ENCODE data around the gene FOCAD. TPM values are rescaled to one million over a fixed set of nuclear protein-coding genes. Genes with fewer than 3 reads are reported as not detected.
"Not testable (repeated sequence)": the region's sequence is repeated elsewhere in the genome, so short reads cannot be mapped to it uniquely, and the experiment has no call there.

FOCAD gene
- total RNA-seq, 4 donors from 2014 or later: 49.3 to 139 (median 92.8) TPM

GRCh38 chr9:20650750-20651299 lies 33.2 kb upstream of the FOCAD start:
- H3K27ac ChIP-seq: no peak overlapping the region
- no peaks in the 10 kb centered on the region for H3K9me3 ChIP-seq
- no peaks in the 10 kb centered on the region for H3K4me1 ChIP-seq
- no peak overlapping the region for H3K4me3 ChIP-seq (replicated peaks in 1 of 3)
- H3K36me3 ChIP-seq: no peaks in the 10 kb centered on the region
- WGBS, 2 donors: 91 to 96% methylated on average over 4 of the region's 4 CpGs
- TF ChIP-seq POLR2A (IDR thresholded peaks at IDR 0.05) (no peak), CTCF (IDR thresholded peaks at IDR 0.05) (no peak)
- no peak for DNase-seq
- intact Hi-C loops (cut with DNase I): no loop called here
- no peaks in the 10 kb centered on the region for H3K27me3 ChIP-seq

- no peak for DNase-seq
- no peak for TF ChIP-seq POLR2A (IDR thresholded peaks at IDR 0.05)
- no peak for TF ChIP-seq CTCF (IDR thresholded peaks at IDR 0.05)
- Histone ChIP-seq H3K4me3 (replicated peaks in 1 of 3) (no peak overlapping the region), H3K27ac (no peak overlapping the region), H3K27me3 (no peaks in the 10 kb centered on the region), H3K9me3 (no peaks in the 10 kb centered on the region), H3K36me3 (no peaks in the 10 kb centered on the region), H3K4me1 (no peaks in the 10 kb centered on the region)
- WGBS, 2 donors: 78 to 83% methylated on average over 4 of the region's 4 CpGs
- intact Hi-C loops (cut with DNase I): no loop called here
Observed at GRCh38 chr9:20651939-20652338, 32.1 kb upstream of the FOCAD start.

GRCh38 chr9:20658246-20658667 lies 25.8 kb upstream of the FOCAD start:
- peak; percentile 44 to 48 for DNase-seq
- Histone ChIP-seq H3K4me1 (peaks cover 6 to 12% of the 10 kb centered on the region in 2 donors), H3K4me3 (replicated peaks in 1 of 3) (peak overlapping the region in 1 of 3 donors; percentile 26), H3K27ac (peak overlapping the region in 2 of 3 donors; percentile 56 to 61)
- intact Hi-C loops (cut with DNase I); H3K27me3 ChIP-seq; H3K9me3 ChIP-seq; H3K36me3 ChIP-seq: not testable (repeated sequence)
- TF ChIP-seq POLR2A (IDR thresholded peaks at IDR 0.05): peak in 1 of 2 donors; percentile 53
- 48 to 69% methylated on average over 19 to 25 of the region's 27 CpGs for WGBS, 2 donors

GRCh38 chr9:20658677-20659473 lies 25.2 kb upstream of the FOCAD start:
- intact Hi-C loops (cut with DNase I): no loop called here
- 64 to 68% methylated on average over 13 of the region's 13 CpGs for WGBS, 2 donors
- H3K4me1 ChIP-seq: peaks cover 6 to 12% of the 10 kb centered on the region in 2 donors
- DNase-seq: no peak
- no peaks in the 10 kb centered on the region for H3K9me3 ChIP-seq
- no peaks in the 10 kb centered on the region for H3K27me3 ChIP-seq
- peak overlapping the region in 1 of 3 donors; percentile 26 for H3K4me3 ChIP-seq (replicated peaks in 1 of 3)
- H3K27ac ChIP-seq: peak overlapping the region in 2 of 3 donors; percentile 36 to 56
- H3K36me3 ChIP-seq: no peaks in the 10 kb centered on the region
- TF ChIP-seq CTCF (IDR thresholded peaks at IDR 0.05) (no peak), POLR2A (IDR thresholded peaks at IDR 0.05) (no peak)

GRCh38 chr9:20659474-20659967 lies 24.5 kb upstream of the FOCAD start:
- TF ChIP-seq POLR2A (IDR thresholded peaks at IDR 0.05): no peak
- TF ChIP-seq CTCF (IDR thresholded peaks at IDR 0.05): no peak
- Histone ChIP-seq H3K27me3 (no peaks in the 10 kb centered on the region), H3K36me3 (no peaks in the 10 kb centered on the region), H3K4me3 (replicated peaks in 1 of 3) (peak overlapping the region in 1 of 3 donors; percentile 26), H3K4me1 (peaks cover 6 to 12% of the 10 kb centered on the region in 2 donors), H3K27ac (no peak overlapping the region), H3K9me3 (no peaks in the 10 kb centered on the region)
- 85 to 92% methylated on average over 2 of the region's 2 CpGs for WGBS, 2 donors
- intact Hi-C loops (cut with DNase I): no loop called here
- DNase-seq: no peak
